ENCODE results near the gene RABGAP1. TPM values are rescaled to one million over a fixed set of nuclear protein-coding genes. Genes with fewer than 3 reads are reported as not detected.

Gene RABGAP1
- polyA plus RNA-seq, 1 of the 3 experiments (the other 2 are of a cell fraction): 20.2 TPM

GRCh38 chr9:123039617-123040219 is 98.9 kb downstream of the RABGAP1 start:
- Histone ChIP-seq H3K4me2 (no peak overlapping the region), H2AFZ (ENCODE audit: low read depth) (no peak overlapping the region), H3K27me3 (ENCODE audit: insufficient read depth) (no peaks in the 10 kb centered on the region), H3K79me2 (ENCODE audit: insufficient read depth) (no peaks in the 10 kb centered on the region), H4K20me1 (ENCODE audit: insufficient read depth) (no peaks in the 10 kb centered on the region), H3F3A (replicated peaks; ENCODE audit: insufficient read depth) (peaks cover 5% of the 10 kb centered on the region), H3K27ac (ENCODE audit: low read depth in 2 of 2, low read length in 1 of 2) (no peak overlapping the region), H3K9me3 (no peaks in the 10 kb centered on the region; the same call in 1 of the 2 replicates), H3K9ac (no peak overlapping the region), H3K9me2 (no peaks in the 10 kb centered on the region), H3K4me3 (ENCODE audit: low read depth in 2 of 2, low read length in 1 of 2) (no peak overlapping the region), H3K4me1 (ENCODE audit: control insufficient read depth in 1 of 2, insufficient read depth in 2 of 2, low read depth in 1 of 2, low read length in 1 of 2) (peaks cover 0 to 8% of the 10 kb centered on the region in 2 experiments; a peak in 2 of 4 replicates), H3K36me3 (replicated peaks in 1 of 2; ENCODE audit: control insufficient read depth in 1 of 2, insufficient read depth in 2 of 2, low read length in 1 of 2) (peaks cover 29 to 41% of the 10 kb centered on the region in 2 experiments)
- no peak for DNase-seq
- POLR2A ChIA-PET: no interaction called here
- CTCF ChIA-PET: interaction anchor here (1.3 kb wide), 1 partner anchor 18 kb away, joined by 5 read pairs; no protein-coding TSS in a partner anchor
- TF ChIP-seq GATA2 (CRISPR knock-in tag; IDR thresholded peaks at IDR 0.05): no peak
- no peak for TF ChIP-seq USF2 (IDR thresholded peaks at IDR 0.05; ENCODE audit: borderline replicate concordance, low read depth, low read length)
- no peak for TF ChIP-seq MXI1 (IDR thresholded peaks at IDR 0.05; ENCODE audit: low read depth, low read length)
- no peak for TF ChIP-seq ELF1 (IDR thresholded peaks at IDR 0.05)
- TF ChIP-seq REST (IDR thresholded peaks at IDR 0.05; ENCODE audit: low read depth, low read length): no peak
- TF ChIP-seq, protein P1, sequence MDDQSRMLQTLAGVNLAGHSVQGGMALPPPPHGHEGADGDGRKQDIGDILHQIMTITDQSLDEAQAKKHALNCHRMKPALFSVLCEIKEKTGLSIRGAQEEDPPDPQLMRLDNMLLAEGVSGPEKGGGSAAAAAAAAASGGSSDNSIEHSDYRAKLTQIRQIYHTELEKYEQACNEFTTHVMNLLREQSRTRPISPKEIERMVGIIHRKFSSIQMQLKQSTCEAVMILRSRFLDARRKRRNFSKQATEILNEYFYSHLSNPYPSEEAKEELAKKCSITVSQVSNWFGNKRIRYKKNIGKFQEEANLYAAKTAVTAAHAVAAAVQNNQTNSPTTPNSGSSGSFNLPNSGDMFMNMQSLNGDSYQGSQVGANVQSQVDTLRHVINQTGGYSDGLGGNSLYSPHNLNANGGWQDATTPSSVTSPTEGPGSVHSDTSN (IDR thresholded peaks at IDR 0.05): no peak
- TF ChIP-seq, protein P2, sequence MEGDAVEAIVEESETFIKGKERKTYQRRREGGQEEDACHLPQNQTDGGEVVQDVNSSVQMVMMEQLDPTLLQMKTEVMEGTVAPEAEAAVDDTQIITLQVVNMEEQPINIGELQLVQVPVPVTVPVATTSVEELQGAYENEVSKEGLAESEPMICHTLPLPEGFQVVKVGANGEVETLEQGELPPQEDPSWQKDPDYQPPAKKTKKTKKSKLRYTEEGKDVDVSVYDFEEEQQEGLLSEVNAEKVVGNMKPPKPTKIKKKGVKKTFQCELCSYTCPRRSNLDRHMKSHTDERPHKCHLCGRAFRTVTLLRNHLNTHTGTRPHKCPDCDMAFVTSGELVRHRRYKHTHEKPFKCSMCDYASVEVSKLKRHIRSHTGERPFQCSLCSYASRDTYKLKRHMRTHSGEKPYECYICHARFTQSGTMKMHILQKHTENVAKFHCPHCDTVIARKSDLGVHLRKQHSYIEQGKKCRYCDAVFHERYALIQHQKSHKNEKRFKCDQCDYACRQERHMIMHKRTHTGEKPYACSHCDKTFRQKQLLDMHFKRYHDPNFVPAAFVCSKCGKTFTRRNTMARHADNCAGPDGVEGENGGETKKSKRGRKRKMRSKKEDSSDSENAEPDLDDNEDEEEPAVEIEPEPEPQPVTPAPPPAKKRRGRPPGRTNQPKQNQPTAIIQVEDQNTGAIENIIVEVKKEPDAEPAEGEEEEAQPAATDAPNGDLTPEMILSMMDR (IDR thresholded peaks at IDR 0.05): no peak
- no peak for TF ChIP-seq MEF2A (IDR thresholded peaks at IDR 0.05; ENCODE audit: borderline replicate concordance, low read depth)
- TF ChIP-seq TEAD4 (IDR thresholded peaks at IDR 0.05; ENCODE audit: borderline replicate concordance, insufficient read depth): no peak
- TF ChIP-seq TCF12 (IDR thresholded peaks at IDR 0.05): no peak
- WGBS (ENCODE audit: low lambda C conversion rate): 100% methylated on average over 1 of the region's 1 CpG
